ENCODE measurements around the gene TRAK1.

TRAK1 gene

GRCh38 chr3:42177801-42178150 is 86.6 kb downstream of the TRAK1 start:
- no peak for DNase-seq (ENCODE audit: low read depth in 3 of 3)

GRCh38 chr3:42179110-42179725 is 88.1 kb downstream of the TRAK1 start:
- DNase-seq (ENCODE audit: low read depth in 3 of 3) = no peak

DNA sequence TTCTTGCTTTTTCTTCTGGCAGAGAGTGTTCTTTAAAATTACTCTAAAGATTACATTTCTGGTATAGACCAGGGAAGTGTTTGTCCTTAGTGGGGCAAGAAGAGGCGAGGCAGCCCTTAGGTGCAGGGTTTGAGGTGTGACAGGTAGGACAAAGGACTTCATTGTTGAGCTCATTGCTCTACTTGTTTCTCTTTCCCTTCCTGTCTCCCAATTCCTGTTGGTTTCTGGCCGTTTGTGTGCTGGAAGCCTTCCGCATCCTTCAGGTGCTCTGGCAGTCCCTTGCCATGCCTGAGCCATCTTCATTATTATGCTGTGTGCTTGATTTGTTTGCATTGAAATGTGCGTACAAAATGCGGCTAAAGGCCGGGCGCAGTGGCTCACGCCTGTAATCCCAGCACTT is 89.7 kb downstream of the TRAK1 start:
- DNase-seq (ENCODE audit: low read depth in 3 of 3) = no peak

GRCh38 chr3:42182555-42182954 is 91.4 kb downstream of the TRAK1 start:
- no peak for DNase-seq (ENCODE audit: low read depth in 3 of 3)

- no peak for DNase-seq (ENCODE audit: low read depth in 3 of 3)
Observed at GRCh38 chr3:42183991-42184632, 93.0 kb downstream of the TRAK1 start.

- DNase-seq (ENCODE audit: low read depth in 3 of 3) = no peak
Observed at GRCh38 chr3:42184651-42185443, 93.7 kb downstream of the TRAK1 start.

DNA sequence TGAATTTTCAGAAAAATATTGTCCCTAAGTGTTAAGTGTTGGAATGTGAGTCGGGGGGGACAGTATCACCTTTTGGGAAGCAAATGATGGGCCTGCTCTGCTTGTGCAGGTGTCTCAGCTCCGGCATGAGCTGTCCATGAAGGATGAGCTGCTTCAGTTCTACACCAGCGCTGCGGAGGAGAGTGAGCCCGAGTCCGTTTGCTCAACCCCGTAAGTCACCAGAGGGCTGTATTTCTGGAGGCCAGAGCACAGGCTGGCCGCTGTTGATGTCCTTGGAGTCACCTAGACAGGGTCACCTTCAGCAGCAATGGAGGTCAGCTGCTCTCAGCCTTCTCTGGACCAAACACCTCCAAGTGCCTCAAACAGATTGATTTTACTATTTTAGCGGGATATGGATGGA is 96.8 kb downstream of the TRAK1 start:
- DNase-seq (ENCODE audit: low read depth in 3 of 3) = no peak

DNA sequence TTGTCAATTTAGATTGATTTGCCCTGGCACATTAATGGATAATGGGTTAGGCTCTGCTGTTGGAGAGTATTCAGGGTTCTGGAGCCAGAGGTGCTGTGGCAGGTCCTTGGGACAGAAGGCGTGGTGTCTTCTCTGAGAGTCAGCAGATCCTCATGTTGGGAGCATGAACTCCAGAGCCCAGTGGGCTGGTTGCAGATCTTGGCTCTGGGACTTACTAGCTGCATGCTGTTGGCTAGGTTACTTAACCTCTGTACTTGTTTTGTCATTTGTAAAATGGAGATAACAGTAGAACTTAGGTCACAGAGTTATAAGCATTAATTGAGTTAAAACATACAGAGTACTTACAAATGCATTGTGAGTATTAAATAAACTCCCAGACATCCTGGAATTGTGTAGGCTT is 97.2 kb downstream of the TRAK1 start:
- no peak for DNase-seq (ENCODE audit: low read depth in 3 of 3)

DNA sequence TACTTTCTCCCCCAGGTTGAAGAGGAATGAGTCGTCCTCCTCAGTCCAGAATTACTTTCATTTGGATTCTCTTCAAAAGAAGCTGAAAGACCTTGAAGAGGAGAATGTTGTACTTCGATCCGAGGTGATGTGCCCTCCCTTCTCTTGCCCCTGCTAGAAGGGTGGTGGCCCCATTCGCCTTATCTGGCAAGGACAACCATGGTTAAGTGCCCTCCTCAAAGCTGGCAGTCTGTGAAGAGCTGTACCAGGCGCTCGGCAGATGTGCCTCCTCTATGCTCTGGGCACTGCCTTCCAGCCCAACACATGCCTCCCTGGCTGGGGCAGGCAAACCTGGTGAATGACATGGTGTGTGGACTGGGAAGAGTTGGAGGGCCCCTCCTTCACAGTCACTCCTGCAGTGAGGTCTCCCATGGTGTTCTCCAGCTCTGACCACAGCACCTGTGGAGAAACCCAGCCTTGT is 97.9 kb downstream of the TRAK1 start:
- no peak for DNase-seq (ENCODE audit: low read depth in 3 of 3)

DNA sequence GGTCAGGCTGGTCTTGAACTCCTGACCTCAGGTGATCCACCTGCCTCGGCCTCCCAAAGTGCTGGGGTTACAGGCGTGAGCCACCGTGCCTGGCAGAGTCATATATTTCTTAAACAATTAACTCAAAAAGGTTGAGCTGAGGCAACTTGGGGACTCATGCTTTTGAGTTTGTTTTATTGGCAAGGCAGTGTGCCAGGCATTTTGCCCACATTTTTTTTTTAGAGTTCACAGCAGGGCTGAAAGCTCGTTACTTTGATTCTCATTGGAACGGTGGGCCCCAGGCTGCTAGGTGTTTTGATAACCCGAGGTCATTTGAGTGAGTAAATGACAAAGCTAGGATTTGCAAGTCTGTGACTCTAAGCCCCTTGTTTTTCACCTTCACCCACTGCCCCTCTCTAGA is 98.6 kb downstream of the TRAK1 start:
- DNase-seq (ENCODE audit: low read depth in 3 of 3) = no peak

- peak; percentile 24 to 73 (median 62) for DNase-seq (ENCODE audit: low read depth in 3 of 3)
Observed at GRCh38 chr3:42190701-42191442, 99.7 kb downstream of the TRAK1 start.

DNA sequence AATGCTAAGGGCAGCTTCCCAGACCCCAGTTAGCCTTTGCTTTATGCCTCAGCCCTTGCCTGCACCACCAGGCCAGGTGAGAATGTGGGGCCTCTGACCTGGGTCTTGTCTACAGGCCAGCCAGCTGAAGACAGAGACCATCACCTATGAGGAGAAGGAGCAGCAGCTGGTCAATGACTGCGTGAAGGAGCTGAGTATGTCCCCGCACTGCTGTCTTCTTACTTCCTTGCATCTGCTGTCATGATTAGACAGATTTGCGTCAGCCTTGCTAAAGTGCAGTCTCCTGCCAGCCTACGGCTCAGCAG is 100.2 kb downstream of the TRAK1 start:
- no peak for DNase-seq (ENCODE audit: low read depth in 3 of 3)

DNA sequence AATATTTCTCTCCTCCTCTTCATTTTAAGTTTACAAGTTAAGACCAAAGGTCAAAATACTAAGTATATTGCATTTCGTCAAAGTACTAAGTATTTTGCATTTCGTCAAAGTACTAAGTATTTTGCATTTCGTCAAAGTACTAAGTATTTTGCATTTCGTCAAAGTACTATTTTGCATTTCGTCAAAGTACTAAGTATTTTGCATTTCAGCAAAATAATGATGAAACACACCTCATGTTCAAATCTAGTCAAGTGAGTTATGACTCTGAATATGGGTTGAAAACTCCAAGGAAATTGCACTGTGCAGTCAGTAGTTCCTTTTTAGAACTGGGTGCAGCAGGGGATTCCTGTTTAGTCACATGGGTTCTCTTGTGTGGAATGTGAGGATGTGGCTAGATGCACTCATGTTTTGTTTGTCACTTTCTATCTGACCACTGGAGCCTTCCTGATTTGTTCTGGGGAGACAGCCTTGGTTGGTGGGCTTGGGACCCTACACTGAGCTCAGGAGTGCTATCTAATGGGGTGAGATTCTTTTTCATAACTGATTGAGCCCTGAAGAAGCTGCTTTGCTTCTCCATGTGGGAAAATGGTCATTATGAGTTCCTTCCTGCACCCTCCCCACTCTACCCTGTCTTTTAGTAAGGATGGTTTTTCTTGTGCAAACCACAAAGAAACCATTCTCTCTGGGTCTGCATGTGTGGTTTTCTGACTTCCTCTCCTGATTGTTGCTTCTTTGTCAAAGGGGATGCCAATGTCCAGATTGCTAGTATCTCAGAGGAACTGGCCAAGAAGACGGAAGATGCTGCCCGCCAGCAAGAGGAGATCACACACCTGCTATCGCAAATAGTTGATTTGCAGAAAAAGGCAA is 101.4 kb downstream of the TRAK1 start:
- no peak for DNase-seq (ENCODE audit: low read depth in 3 of 3)

DNA sequence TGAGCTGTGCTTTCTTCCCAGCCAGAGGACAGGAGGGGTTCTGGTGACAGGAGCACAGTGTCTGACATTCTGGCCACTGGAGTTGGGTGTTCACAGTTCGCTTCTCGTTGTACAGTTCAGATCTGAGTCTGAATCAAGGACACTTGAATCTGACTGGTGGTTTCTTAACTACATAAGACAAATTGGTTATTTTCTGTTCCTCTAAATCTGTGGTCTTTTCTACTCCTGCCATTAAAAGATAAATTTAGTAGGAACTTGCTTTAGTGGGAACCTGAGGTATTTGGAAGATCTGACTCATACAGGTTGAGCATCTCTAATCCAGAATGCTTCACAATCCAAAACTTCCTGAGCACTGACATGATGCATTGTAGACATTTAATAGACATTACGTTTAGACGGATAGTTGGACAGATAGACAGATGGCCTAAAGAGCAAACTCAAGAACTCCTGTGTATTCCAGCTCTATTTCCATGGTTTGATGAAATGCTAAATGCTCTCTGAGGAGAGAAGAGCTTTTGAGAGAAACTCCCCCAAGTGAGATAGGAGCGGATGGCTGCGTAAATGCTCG is 103.9 kb downstream of the TRAK1 start:
- no peak for DNase-seq (ENCODE audit: low read depth in 3 of 3)

DNA sequence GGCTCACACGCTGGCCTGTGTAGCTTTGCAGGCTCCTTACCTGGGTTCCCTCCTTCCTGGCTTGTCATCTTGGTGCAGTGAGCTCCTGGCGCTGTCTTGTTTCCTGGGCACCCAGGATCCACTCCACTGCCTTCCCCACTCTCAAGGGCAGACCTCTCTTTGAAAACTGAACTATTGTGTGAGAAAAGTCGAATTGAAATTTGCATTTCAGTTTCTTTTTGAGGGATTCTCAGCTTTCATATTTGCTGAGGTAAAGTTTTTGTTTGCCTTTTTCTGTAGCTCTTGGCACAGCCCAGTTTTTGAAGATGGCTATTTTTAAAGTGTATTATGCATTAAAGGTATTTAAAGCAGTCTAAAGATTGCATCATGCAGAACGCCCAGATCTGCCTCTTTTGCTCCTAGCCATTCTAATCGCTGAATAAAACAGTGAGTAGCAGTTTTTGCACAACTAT is 104.7 kb downstream of the TRAK1 start:
- no peak for DNase-seq (ENCODE audit: low read depth in 3 of 3)

GRCh38 chr3:42198709-42199108 is 107.6 kb downstream of the TRAK1 start:
- DNase-seq (ENCODE audit: low read depth in 3 of 3) = no peak

DNA sequence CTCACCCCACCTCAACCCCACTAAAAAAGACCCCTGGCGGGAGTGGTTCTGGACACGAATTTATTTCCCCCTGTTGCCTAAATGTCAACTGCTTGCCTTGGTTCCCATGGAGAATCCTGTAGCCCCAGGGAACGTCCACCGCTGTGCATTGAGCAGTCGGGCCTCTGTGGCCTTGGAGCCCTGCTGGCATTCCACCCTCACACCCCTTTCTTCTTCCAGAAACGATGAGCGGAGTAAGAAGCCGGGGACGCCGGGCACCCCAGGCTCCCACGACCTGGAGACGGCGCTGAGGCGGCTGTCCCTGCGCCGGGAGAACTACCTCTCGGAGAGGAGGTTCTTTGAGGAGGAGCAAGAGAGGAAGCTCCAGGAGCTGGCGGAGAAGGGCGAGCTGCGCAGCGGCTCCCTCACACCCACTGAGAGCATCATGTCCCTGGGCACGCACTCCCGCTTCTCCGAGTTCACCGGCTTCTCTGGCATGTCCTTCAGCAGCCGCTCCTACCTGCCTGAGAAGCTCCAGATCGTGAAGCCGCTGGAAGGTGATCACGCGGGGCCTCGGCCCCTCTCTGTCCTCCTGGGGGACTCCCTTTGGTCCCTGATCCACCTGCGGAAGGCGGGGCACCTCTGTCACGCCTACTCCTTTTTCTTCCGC is 111.2 kb downstream of the TRAK1 start:
- no peak for DNase-seq (ENCODE audit: low read depth in 3 of 3)

DNA sequence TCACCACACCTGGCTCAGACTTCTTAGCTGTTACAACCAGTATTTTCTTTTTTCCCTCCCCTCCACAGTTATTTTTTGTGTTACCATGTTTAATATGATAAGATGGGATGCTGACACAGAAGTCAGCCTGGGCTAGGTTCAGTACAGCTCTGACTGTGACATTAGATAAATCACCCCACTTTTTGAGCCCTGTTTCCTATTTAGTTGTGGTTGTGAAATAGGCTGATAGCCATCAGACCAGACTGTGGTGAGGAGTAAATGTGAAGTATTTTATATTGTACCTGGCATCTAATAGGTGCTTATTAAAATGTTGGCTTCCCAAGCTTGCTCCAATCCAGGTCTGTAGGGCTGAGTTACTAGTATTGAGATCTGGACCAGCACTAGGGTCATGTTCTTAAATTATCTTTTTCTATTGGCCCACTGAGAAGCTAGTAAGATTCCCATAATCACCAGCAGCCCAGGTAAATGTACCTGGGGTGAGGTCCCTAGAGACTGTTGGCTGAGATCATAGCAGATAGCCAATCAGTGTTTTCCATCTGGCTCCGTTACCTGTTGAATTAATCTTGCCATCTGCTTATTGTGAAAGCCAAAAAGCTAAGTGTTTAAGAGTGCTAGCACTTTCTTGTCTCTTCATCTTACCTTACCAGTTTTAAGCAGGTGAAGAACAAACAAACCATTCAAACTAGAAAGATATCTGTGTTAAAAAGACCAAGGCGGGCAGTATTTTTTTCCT is 113.9 kb downstream of the TRAK1 start:
- no peak for DNase-seq (ENCODE audit: low read depth in 3 of 3)

- no peak for DNase-seq (ENCODE audit: low read depth in 3 of 3)
Observed at GRCh38 chr3:42205800-42206514, 114.8 kb downstream of the TRAK1 start.
